ENCODE data around the gene HK1.
"Not testable (repeated sequence)": the region's sequence is repeated elsewhere in the genome, so short reads cannot be mapped to it uniquely, and the experiment has no call there.

HK1 gene

DNA sequence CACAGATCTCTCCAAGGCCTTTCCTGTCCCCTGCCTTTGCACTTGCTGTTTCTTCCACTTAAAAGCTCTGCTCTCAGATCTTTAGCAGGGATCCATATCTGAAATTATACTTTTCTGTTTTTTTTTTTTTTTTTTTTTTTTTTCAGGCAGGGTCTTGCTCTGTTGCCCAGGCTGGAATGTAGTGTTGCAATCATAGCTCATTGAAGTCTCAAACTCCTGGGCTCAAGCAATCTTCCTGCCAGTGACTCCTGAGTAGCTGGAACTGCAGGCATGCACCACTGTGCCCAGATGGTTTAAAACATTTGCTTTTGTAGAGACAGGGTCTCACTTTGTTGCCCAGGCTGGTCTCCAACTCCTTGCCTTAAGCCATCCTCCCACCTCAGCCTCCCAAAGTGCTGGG is 167.9 kb downstream of the HK1 start:
- no peaks in the 10 kb centered on the region for H3K79me2 ChIP-seq (ENCODE audit: insufficient read depth, low read length)
- no peak overlapping the region for H3K4me2 ChIP-seq (ENCODE audit: insufficient read depth, low read length)
- ATAC-seq (ENCODE audit: insufficient read depth, low read depth): no peak
- H3K9ac ChIP-seq (ENCODE audit: low read depth, low read length): no peak overlapping the region
- peaks cover 5% of the 10 kb centered on the region for H3K27me3 ChIP-seq (ENCODE audit: insufficient read depth, low read length, poor library complexity)
- no peak for DNase-seq
- no peaks in the 10 kb centered on the region for H4K20me1 ChIP-seq (ENCODE audit: insufficient read depth, low read length)
- H3K9me3 ChIP-seq (ENCODE audit: insufficient read depth, low read length, severe bottlenecking): no peaks in the 10 kb centered on the region
- H3K4me3 ChIP-seq (ENCODE audit: low read depth in 1 of 2, low read length in 2 of 2): no peak overlapping the region
- H3K4me1 ChIP-seq (ENCODE audit: insufficient read depth, low read length): no peaks in the 10 kb centered on the region
- H3K36me3 ChIP-seq (ENCODE audit: insufficient read depth, low read length): no peaks in the 10 kb centered on the region
- no peak overlapping the region for H3K27ac ChIP-seq (ENCODE audit: low read length)
- TF ChIP-seq EZH2 (IDR thresholded peaks at IDR 0.05; ENCODE audit: borderline replicate concordance, low read depth, low read length, severe bottlenecking) (no peak), CTCF (IDR thresholded peaks at IDR 0.05; ENCODE audit: borderline replicate concordance, extremely low read depth, low read length, poor library complexity, severe bottlenecking) (no peak)
- no peak overlapping the region for H2AFZ ChIP-seq (ENCODE audit: low read depth, low read length)

DNA sequence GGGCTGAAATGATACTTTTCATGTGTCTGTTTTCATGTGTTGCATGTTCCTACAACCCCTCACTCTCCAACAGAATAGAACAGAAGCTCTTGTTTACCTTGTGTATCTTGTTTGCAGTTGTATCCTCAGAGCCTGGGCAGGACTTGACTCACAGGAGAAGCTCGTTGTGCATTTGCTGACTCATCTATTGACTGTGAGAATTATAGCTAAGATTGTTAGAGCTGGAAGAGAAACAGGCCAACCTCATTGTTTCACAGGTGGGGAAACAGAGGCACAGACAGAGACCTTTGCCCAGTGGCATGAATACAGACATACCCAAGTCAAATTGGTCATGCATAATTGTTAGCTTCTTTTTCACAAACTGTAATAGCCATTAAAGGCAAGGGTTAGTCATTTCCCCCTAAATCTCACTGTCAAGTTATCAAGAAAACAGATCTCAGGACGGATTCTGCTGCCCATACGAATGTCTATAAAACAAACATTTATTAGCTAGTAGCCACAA is 168.4 kb downstream of the HK1 start:
- TF ChIP-seq EZH2 (IDR thresholded peaks at IDR 0.05; ENCODE audit: borderline replicate concordance, low read depth, low read length, severe bottlenecking): no peak
- H3K79me2 ChIP-seq (ENCODE audit: insufficient read depth, low read length): no peaks in the 10 kb centered on the region
- no peak overlapping the region for H3K9ac ChIP-seq (ENCODE audit: low read depth, low read length)
- H2AFZ ChIP-seq (ENCODE audit: low read depth, low read length): no peak overlapping the region
- H3K27me3 ChIP-seq (ENCODE audit: insufficient read depth, low read length, poor library complexity): peaks cover 5% of the 10 kb centered on the region
- no peak overlapping the region for H3K27ac ChIP-seq (ENCODE audit: low read length)
- H3K4me3 ChIP-seq (ENCODE audit: low read depth in 1 of 2, low read length in 2 of 2): no peak overlapping the region
- ATAC-seq (ENCODE audit: insufficient read depth, low read depth) (no peak), DNase-seq (no peak)
- no peaks in the 10 kb centered on the region for H3K9me3 ChIP-seq (ENCODE audit: insufficient read depth, low read length, severe bottlenecking)
- H3K36me3 ChIP-seq (ENCODE audit: insufficient read depth, low read length): no peaks in the 10 kb centered on the region
- H4K20me1 ChIP-seq (ENCODE audit: insufficient read depth, low read length): no peaks in the 10 kb centered on the region
- no peak overlapping the region for H3K4me2 ChIP-seq (ENCODE audit: insufficient read depth, low read length)
- H3K4me1 ChIP-seq (ENCODE audit: insufficient read depth, low read length): no peaks in the 10 kb centered on the region

DNA sequence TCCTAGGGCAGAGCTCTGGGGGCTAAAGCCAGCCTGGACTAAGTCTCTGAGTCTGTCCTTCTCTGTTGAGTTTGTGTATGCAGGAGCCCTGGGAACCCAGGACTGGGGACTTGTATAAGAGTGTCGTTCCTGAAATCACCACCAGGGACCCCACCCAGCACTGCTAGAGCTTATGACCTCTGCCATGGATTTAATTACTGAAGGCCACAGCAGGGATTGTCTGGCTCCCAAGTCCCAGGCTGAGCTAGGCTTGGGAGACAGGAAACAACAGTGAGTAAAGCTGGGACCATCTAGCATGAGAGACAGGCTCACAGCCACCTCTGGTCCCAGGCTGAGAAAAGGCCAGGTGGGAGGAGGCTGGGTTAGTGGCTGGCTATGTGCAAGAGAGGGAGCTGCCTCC is 171.5 kb downstream of the HK1 start:
- H2AFZ ChIP-seq (ENCODE audit: low read depth, low read length): no peak overlapping the region
- H3K9ac ChIP-seq (ENCODE audit: low read depth, low read length): no peak overlapping the region
- peaks cover 11% of the 10 kb centered on the region for H3K27me3 ChIP-seq (ENCODE audit: insufficient read depth, low read length, poor library complexity)
- H3K4me2 ChIP-seq (ENCODE audit: insufficient read depth, low read length): no peak overlapping the region
- no peaks in the 10 kb centered on the region for H3K4me1 ChIP-seq (ENCODE audit: insufficient read depth, low read length)
- H3K27ac ChIP-seq (ENCODE audit: low read length): no peak overlapping the region
- peak; percentile 29 for DNase-seq
- ATAC-seq (ENCODE audit: insufficient read depth, low read depth): peak; percentile 71
- no peaks in the 10 kb centered on the region for H3K36me3 ChIP-seq (ENCODE audit: insufficient read depth, low read length)
- no peaks in the 10 kb centered on the region for H3K9me3 ChIP-seq (ENCODE audit: insufficient read depth, low read length, severe bottlenecking)
- no peaks in the 10 kb centered on the region for H4K20me1 ChIP-seq (ENCODE audit: insufficient read depth, low read length)
- TF ChIP-seq CTCF (IDR thresholded peaks at IDR 0.05; ENCODE audit: borderline replicate concordance, extremely low read depth, low read length, poor library complexity, severe bottlenecking) (peak; percentile 52), EZH2 (IDR thresholded peaks at IDR 0.05; ENCODE audit: borderline replicate concordance, low read depth, low read length, severe bottlenecking) (no peak)
- no peaks in the 10 kb centered on the region for H3K79me2 ChIP-seq (ENCODE audit: insufficient read depth, low read length)
- no peak overlapping the region for H3K4me3 ChIP-seq (ENCODE audit: low read depth in 1 of 2, low read length in 2 of 2)

DNA sequence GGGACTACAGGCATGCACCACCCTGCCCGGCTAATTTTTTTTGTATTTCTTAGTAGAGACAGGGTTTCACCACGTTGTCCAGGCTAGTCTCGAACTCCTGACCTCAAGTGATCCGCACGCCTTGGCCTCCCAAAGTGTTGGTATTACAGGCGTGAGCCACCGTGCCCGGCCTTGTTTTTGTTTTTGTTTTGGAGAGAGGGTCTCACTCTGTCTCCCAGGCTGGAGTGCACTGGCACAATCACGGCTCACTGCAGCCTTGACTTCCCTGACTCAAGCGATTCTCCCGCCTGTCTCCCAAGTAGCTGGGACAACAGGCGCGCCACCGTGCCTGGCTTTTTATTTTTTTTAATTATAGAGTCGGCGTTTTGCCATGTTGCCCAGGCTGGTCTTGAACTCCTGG is 172.1 kb downstream of the HK1 start:
- H3K27ac ChIP-seq (ENCODE audit: low read length); H3K79me2 ChIP-seq (ENCODE audit: insufficient read depth, low read length); H3K36me3 ChIP-seq (ENCODE audit: insufficient read depth, low read length); H2AFZ ChIP-seq (ENCODE audit: low read depth, low read length); H3K9me3 ChIP-seq (ENCODE audit: insufficient read depth, low read length, severe bottlenecking); H3K4me3 ChIP-seq (ENCODE audit: low read depth in 1 of 2, low read length in 2 of 2); H3K4me1 ChIP-seq (ENCODE audit: insufficient read depth, low read length); H3K9ac ChIP-seq (ENCODE audit: low read depth, low read length); H4K20me1 ChIP-seq (ENCODE audit: insufficient read depth, low read length); H3K4me2 ChIP-seq (ENCODE audit: insufficient read depth, low read length); ATAC-seq (ENCODE audit: insufficient read depth, low read depth); DNase-seq: not testable (repeated sequence)
- H3K27me3 ChIP-seq (ENCODE audit: insufficient read depth, low read length, poor library complexity): peaks cover 11% of the 10 kb centered on the region
